ENCODE results near the gene SLC13A1.
"Not testable (repeated sequence)": the region's sequence is repeated elsewhere in the genome, so short reads cannot be mapped to it uniquely, and the experiment has no call there.

Gene SLC13A1, protein sequence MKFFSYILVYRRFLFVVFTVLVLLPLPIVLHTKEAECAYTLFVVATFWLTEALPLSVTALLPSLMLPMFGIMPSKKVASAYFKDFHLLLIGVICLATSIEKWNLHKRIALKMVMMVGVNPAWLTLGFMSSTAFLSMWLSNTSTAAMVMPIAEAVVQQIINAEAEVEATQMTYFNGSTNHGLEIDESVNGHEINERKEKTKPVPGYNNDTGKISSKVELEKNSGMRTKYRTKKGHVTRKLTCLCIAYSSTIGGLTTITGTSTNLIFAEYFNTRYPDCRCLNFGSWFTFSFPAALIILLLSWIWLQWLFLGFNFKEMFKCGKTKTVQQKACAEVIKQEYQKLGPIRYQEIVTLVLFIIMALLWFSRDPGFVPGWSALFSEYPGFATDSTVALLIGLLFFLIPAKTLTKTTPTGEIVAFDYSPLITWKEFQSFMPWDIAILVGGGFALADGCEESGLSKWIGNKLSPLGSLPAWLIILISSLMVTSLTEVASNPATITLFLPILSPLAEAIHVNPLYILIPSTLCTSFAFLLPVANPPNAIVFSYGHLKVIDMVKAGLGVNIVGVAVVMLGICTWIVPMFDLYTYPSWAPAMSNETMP

DNA sequence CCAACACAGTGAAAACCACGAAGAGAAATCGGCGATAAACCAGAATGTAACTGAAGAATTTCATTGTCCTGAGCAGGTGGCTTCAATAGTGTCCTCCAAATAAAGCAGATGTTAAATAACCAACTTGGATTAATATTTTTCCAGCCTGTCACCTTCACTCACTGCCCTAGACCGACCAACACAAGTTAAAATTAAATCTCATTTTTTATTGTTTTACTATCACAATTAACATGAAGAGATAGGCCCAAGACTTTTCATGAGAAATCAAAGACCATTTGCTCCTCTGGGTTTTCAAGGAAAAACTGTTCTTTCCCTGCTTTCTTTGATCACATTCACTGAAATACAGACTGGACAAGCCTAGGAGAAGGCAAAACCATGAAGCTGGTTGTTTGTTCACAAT, at the start of gene SLC13A1:
TSS of gene SLC13A1 (minus strand) at position 87 of the 400 bp plus-strand sequence. CDS start at position 64, 23 bp downstream.
- no peak for DNase-seq (ENCODE audit: low read depth, low spot score)

DNA sequence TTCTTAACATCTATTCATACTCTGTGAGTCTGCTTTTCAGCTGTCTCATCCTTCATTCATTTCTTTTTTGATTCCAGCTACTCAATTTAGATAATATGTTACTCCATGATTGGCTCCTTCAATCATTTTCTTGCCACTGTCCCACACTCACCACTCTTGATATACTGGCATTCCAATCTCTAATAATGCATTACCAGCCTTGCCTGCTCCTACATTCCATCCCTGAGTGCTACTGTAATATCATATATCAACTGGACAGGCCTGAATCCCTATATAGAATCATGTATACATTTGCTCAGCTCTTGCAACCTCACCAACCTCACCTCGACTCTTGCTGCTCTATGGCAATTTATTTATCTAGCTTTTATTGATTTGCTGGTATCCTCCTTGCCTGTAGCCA, 45.0 kb upstream of the SLC13A1 start:
- DNase-seq (ENCODE audit: low read depth, low spot score): no peak

DNA sequence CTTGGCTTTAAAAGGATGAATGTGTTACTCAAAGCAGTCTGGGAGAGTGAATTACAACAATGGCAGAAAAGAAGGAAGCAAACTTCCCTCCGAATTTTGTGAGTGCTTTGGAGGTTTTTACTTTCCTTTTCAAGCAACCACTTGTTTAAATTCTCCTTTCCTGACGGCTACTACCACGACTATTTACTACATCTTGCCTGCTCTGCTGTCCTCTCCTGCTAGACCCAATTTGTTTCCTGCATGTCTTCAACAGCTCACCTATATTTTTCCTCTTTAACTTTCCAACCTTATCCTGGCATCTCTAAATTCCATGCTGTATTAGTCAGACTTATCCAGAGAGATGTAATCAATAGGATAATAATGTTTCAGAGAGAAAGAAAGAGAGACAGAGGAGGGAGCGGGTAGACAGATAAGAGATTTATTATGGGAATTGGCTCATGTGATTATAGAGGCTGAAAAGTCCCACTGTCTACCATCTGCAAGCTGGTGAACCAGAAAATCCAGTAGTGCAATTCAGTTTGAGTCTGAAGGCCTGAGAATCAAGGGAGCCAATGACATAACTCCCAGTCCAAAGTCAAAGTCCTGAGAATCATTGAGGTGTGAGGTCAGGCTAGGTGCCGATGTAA, 42.8 kb upstream of the SLC13A1 start:
- no peak for DNase-seq (ENCODE audit: low read depth, low spot score)

DNA sequence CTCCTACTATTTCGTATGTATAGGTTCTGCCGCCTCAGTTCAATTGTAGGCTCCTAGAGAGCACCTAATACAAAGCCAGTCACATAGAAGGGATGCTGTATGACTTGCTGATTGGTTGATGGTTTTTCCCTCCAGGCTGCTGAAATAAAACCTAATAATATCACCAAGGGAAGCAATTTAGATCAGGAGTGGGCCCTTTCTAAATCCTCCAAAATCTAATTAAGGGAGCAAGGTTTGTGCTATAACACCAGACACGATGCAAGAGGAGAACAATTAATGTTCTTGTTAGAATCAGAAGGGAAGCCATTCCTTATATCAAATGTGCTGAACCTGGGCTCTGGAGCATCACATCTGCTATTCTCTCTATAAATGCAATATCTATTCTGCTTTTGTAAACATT, 42.0 kb upstream of the SLC13A1 start:
- DNase-seq (ENCODE audit: low read depth, low spot score): no peak

DNA sequence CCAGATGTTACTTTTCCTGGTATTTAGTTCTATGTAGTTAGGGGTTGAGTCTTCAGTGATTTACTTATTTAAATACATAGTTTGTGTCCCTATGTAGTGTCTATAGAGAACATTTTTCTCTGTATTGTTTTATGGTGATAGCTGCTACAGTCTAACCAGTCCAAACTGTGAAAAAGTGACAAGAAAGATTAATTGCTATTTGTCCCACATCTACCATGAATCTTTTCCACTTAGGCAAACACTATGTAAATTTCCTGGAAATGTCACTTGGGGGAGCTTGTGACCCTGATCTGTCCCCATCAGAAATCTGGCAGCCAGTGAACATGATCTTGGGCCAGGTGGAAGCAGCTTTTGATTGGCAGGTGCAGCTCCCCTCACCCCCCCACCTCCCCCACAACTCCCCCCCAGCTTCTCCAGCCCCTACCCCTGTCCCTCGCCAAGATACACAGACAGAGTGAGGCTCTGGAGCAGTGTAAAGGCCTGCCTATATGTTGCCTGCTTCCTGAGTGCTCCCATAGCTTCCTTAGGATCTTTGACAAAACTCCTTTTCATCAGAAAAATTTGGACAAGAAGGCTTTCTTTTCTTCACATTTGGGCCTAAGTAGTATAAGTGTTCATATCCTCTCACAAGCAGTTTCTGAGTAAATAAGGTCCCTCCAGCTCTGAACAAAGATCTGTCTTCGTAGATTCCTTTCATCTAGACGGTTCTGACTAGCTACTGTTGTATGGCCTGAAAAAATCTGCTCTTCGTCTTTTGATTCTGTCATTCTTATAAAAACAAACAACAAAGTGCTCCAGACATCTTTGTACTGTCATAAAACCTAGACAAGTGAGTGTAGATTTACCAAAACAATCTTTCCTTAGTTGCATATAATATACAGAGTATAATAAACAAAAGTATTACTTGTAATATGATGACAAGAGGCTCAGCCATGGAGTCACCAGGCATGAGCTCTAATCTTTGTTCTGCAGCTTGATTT, 31.5 kb upstream of the SLC13A1 start:
- DNase-seq (ENCODE audit: low read depth, low spot score): no peak

DNA sequence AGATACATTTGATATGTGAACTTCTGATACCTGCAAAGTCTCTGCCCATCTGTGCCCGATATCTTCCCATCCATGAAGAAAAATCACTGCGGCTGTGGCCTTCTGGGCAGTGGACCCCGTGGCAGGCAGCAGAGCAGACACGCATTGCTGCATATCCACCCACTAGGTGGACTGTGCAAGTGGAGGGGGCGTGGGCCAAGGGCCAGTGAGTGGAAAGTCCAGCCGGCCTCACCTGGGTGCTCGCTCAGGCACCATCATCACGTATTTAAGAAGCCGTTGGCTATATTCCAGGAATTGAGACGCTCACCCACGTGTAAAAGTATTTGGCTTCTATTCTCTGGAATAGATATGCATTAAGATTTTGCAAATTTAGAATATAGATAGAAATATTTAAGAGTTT, 30.8 kb upstream of the SLC13A1 start:
- no peak for DNase-seq (ENCODE audit: low read depth, low spot score)

DNA sequence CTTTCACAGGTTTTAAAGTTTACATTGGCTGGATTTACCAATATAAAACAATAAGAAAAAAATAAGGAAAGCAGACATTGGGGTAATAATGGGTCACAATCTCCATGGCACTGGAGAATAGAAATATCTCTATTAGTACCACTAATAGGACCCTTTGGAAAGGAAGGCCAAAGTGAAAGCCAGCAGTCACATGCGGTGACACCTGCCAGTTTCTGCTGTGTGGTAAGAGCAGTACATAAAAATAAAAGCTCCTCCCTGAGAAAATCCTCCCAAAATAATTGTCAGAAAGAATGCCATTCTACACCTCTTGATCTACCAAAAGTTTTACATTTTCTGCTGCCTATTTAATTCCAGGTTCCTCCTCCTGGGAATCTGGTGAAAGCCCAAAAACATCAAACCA, 30.4 kb upstream of the SLC13A1 start:
- no peak for DNase-seq (ENCODE audit: low read depth, low spot score)

DNA sequence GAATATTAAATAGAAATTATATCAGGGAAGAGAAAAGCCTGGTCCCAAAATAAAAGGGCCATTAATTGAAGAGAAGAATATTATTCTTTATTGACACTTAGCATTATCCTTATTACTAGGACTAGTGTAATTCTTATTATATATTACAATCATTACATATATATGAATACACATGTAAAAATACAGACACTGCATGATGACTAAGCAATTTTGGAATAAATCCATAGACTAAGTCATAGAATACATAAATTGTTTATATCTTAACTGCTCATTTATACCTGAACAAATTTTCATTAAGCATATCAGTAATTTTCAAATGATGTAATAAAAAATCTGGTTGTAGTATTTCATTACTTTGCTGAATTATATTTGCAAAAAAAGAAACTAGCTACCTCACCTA, 29.7 kb upstream of the SLC13A1 start:
- DNase-seq (ENCODE audit: low read depth, low spot score): no peak

DNA sequence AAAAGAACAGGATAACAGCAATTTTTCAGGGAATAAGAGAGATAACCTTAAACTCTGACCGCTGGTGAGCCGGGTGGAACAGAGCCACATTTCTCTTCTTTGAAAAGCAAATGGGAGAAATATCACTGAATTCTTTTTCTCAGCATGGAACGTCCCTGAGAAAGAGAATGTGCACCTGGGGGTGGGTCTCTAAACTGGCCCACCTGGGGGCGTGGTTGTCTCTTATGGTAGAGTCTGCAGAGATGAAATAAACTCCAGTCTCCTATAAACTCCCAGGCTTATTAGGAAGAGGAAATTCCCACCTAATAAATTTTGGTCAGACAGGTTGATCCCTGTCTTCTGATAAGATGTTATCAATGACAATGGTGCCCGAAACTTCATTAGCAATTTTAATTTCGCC, 27.9 kb upstream of the SLC13A1 start:
- DNase-seq (ENCODE audit: low read depth, low spot score): not testable (repeated sequence)

DNA sequence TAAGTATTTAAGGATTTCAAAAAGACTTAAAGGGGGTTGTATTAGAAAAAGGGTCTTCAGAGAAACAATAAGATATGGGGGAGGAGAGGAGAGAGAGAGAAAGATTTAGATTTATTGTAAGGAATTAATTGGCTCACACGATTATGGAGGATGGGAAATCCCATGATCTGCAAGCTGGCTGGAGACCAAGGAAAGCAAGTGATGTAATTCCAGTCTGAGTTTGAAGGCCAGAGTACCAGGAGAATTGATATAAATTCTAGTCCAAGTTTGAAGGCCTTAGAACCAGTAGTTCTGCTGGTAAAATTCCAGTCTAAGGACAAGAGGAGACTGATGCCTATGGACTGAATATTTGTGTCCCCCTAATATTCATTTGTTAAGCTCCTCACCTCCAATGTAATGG, 20.6 kb upstream of the SLC13A1 start:
- DNase-seq (ENCODE audit: low read depth, low spot score): no peak

DNA sequence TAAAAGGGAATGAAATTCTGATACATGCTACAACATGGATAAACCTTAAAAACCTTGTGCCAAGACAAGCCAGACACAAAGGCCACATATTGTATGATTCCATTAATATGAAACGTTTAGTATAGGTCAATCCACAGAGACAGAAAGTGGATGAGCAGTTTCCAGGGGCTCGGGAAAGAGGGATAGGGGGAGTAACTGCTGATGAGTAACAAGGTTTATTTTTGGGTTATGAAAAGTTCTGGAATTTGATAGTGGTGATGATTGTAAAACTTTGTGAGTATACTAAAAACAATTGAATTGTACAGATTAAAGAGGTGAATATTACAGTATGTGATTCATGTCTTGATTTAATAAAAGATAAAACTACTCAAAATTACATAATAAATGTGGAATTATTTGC, 19.1 kb upstream of the SLC13A1 start:
- DNase-seq (ENCODE audit: low read depth, low spot score): no peak

DNA sequence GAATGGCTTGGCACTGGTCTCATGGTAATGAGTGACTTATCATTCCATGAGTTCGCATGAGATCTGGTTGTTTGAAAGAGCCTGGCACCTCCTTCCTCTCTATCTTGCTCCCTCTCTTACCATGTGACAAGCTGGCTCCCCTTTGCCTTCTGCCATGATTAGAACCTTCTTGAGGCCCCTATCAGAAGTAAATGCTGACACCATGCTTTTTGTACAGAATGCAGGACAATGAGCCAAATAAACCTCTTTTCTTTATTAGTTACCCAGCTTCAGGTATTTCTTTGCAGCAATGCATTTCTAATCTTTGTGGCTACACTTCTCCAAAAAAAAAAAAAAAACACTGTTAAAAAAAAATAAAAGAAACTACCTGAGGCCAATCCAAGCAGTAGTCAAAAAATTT, 17.1 kb upstream of the SLC13A1 start:
- DNase-seq (ENCODE audit: low read depth, low spot score): no peak

DNA sequence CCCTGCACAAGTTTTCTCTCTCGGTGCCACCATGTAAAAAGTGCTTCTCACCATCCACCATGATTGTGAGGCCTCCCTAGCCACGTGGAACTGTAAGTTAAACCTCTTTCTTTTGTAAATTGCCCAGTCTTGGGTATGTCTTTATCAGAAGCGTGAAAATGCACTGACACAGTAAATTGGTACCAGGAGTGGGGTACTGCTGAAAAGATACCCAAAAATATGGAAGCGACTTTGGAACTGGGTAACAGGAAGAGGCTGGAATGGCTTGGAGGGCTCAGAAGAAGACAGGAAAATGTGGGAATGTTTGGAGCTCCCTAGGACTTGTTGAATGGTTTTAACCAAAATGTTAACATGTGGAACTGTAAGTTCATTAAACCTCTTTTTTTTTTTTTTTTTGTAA, 15.6 kb upstream of the SLC13A1 start:
- DNase-seq (ENCODE audit: low read depth, low spot score): no peak

DNA sequence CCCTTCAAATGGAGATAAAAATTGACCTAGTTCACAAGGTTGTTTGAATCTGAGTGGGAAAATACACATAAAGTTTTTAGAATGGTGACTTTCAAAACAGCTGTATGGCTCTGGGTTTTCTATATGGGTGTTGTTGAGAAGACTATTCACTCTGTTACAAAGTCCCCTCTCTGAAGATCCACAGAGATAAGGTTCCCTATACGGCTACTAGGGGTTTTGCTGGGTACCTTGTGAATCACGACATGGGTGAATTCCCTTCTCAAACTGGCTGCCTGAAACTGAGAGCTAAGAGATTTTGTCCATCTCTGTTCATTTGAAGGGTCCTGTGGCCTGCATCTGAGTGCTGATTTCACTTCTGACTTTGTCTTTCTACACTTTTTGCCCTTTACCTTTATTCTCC, 11.8 kb upstream of the SLC13A1 start:
- DNase-seq (ENCODE audit: low read depth, low spot score): no peak

DNA sequence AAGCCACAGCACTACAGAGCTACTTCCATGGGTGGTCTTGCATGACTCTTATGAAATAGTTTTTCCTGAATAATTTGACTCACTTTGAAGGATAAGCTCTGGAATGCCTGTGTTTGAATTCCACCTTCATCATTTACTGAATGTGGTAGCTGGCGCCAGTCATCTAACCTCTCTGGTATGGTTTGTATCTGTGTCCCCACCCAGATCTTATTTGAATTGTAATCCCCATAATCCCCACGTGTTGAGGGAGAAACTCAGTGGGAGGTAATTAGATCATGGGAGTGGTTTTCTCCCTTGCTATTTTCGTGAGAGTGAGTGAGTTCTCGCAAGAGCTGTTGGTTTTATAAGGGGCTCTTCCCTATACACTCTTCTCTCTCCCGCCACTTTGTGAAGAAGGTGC, 11.2 kb upstream of the SLC13A1 start:
- no peak for DNase-seq (ENCODE audit: low read depth, low spot score)

DNA sequence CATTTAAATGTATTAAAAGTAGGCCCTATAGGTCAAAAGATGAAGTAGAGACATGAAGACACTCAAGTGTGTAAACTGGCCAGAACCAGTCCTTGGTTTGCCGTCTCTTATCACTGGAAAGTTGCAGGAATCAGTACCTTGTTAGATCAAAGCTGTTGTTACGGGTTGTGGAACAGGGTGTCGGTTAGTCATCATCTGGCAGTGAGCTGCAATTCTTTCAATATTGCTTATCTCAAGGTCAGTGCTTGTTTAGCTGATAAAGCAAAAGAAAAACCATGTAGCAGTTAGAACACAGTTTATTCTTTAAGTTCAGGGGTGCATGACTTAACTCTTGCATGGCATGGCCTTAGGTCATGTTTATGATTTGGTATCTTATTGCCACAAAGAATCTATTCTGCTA, 10.0 kb upstream of the SLC13A1 start:
- DNase-seq (ENCODE audit: low read depth, low spot score): no peak

DNA sequence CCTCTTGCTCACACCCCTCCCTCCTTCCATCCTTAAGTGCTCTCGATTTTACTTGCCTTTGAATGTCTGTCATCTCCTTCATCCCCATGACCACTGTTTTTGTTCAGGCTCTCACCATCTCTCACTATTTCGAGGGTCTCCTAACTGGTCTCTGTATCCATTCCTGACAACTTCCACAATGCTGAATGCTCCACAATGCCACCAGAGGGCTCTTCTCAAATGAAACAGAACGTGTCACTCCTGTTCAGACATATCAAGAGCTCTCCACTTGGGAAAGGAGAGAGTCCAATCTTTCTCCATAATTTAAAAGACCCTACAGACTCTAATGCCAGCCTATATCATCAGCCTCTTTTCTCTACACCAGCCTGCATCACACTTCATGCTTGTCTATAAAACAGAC, 9.0 kb upstream of the SLC13A1 start:
- no peak for DNase-seq (ENCODE audit: low read depth, low spot score)

DNA sequence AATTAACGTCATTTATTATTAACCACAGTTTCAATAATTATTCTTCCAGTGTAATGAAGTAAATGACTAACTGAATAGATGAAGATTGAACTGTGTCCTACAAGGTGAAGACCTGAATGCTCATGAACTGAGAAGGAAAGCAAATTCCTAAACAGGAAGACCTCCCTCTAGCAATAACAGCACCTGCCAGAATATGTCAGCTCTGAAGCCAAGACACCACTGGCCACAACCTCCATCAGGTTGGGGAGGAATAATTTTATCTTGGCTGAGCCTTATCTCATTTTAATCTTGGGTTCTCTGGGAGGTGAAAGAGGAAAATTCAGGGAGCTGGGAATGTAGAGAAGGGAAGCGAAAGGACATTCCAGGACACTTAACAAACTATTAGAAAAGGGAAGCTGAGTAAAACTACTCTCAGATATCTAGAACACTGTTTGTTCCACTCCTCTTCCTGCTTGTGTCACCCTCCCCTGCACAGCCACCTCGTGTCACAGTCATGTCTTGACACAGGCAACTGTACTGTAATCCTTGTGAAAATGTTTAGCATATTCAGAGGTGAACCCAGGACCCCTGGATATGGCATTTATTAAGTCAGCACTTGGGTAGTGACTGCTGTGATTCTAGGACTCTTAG, 4.6 kb upstream of the SLC13A1 start:
- DNase-seq (ENCODE audit: low read depth, low spot score): no peak

DNA sequence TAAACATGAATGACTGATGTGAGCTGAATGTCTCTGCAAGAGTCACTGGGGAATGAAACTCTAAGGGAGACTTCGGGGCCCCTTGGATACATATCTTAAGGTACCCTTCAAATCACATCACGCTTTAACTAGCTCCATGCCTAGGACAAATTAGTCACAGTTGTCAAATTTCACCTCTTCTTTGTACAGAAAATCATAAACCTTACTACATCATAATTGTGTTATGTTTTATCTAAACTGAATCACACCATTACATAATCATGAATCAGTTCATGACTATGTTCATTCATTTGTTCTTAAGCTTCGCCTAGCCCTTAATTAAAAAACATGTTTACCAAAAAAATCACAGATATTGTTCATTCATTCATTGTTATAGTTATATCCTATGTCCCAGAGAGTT, 2.1 kb upstream of the SLC13A1 start:
- DNase-seq (ENCODE audit: low read depth, low spot score): no peak

DNA sequence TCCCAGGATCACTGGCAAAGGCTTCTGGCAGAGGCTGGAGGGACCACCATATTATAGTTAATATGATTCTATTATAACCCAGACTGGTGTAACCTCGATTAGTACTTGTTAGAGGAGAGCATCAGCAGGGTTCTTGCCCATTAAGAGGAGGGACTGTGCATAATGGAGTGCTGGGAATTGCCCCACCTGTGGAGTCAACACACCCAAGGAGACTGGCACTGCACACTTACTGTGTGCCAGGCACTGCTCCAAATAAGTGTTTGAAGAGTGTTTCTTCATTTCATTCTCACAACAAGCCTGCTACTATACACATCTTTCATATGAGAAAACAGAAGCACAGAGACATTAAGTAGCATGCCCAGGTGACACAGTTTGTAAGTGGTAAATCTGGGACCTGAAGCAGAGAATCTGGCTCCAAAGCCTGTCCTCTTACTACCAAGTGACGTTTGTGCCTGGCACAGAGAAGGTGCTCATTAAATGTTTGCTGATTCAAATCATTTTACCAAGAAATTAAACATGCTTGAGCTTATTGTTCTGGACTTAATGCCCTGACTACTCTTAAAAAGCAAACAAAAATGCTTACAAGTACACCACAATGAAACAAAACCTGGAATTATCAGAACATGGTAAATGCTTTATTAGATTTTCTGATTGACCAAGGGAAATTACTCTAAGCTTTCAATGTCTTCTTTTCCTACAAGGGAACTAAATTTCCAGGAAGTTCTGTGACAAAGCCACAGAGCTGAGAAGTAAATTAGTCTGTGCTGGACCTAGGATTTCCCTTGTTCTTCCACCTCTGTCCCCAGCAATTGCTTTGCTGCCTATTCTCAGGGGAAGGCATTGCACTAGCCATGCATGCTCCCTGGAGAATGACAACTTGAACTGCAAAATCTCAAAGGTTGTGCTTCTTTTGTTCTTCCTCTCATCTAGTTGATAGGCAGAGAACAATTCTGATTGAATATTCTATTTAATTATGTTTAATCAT, 809 bp downstream of the SLC13A1 start:
- no peak for DNase-seq (ENCODE audit: low read depth, low spot score)

Measured in activated CD4-positive, CD25-positive, alpha-beta regulatory T cell treated with anti-CD3 and anti-CD28 coated beads, Interleukin-2, amount 50 U/mL, for 16 hours (primary cell).